ENCODE measurements around the gene CFAP107. TPM values are rescaled to one million over a fixed set of nuclear protein-coding genes. Genes with fewer than 3 reads are reported as not detected.

Gene CFAP107, protein sequence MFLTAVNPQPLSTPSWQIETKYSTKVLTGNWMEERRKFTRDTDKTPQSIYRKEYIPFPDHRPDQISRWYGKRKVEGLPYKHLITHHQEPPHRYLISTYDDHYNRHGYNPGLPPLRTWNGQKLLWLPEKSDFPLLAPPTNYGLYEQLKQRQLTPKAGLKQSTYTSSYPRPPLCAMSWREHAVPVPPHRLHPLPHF
- total RNA-seq (not detected), polyA plus RNA-seq (not detected)
- long read RNA-seq, donor 1, result 0 reads
- long read RNA-seq, donor 2, result 0 reads
- long read RNA-seq, donor 3, result 0 reads

DNA sequence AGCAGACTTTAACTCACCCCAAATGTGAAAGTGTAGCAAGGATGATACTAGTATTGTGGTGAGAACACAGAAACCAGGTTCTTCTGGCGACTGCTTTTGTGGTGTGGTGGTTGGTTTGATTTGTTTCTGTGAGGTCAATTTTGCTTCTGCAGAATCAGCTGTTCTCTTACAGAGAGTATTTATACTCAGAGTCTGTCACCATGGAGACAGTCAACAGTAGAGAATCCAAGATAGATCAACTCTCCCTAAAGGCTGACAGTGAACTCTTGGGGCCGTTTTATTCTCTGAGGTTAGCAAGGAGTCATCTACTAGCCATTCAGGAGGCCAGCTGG lies at the start of gene CFAP107:
Gene CFAP107, plus strand, starts transcription at position 209 of the 332 bp plus-strand sequence. CDS start 231 bp downstream, outside the sequence.
- no peak for TF ChIP-seq POLR2A (IDR thresholded peaks at IDR 0.05)
- TF ChIP-seq, protein P1, sequence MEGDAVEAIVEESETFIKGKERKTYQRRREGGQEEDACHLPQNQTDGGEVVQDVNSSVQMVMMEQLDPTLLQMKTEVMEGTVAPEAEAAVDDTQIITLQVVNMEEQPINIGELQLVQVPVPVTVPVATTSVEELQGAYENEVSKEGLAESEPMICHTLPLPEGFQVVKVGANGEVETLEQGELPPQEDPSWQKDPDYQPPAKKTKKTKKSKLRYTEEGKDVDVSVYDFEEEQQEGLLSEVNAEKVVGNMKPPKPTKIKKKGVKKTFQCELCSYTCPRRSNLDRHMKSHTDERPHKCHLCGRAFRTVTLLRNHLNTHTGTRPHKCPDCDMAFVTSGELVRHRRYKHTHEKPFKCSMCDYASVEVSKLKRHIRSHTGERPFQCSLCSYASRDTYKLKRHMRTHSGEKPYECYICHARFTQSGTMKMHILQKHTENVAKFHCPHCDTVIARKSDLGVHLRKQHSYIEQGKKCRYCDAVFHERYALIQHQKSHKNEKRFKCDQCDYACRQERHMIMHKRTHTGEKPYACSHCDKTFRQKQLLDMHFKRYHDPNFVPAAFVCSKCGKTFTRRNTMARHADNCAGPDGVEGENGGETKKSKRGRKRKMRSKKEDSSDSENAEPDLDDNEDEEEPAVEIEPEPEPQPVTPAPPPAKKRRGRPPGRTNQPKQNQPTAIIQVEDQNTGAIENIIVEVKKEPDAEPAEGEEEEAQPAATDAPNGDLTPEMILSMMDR (IDR thresholded peaks at IDR 0.05), result no peak
- intact Hi-C loops (cut with DNase I), result no loop called here
- Histone ChIP-seq H3K4me1 (no peaks in the 10 kb centered on the region), H3K27me3 (peaks cover 0 to 27% (median 0%) of the 10 kb centered on the region in 9 donors), H3K27ac (no peak within 1 kb of the TSS), H3K4me3 (no peak within 1 kb of the TSS), H3K9me3 (peaks cover 0 to 33% (median 17%) of the 10 kb centered on the region in 12 donors), H3K36me3 (no peaks in the 10 kb centered on the region)
- 41 to 51% (median 45%) methylated on average over 2 of the region's 2 CpGs for WGBS, 4 donors
- DNase-seq, result no peak
- no peak for ATAC-seq

DNA sequence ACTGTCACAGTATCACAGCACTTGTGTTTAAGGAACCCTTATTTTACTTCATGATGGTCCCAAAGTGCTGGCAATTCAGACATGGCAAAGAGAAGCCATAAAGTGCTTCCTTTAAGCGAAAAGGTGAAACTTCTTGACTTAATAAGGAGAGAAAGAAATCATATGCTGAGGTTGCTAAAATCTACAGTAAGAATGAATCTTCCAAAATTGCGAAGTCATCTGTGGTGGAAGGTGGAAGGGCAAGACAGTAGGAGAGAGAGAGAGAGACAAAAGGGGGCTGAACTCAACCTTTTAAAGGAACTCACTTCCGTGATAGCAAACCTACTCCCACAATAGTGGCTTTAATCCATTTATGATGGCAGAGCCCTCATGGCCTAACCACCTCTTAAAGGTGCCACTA lies 49.3 kb upstream of the CFAP107 start:
- no peak for DNase-seq
- Histone ChIP-seq H3K27ac (no peak overlapping the region), H3K9me3 (peaks cover 0 to 7% (median 0%) of the 10 kb centered on the region in 12 donors), H3K36me3 (no peaks in the 10 kb centered on the region), H3K27me3 (no peaks in the 10 kb centered on the region), H3K4me1 (no peaks in the 10 kb centered on the region), H3K4me3 (no peak overlapping the region)
- 82 to 83% (median 82%) methylated on average over 3 of the region's 3 CpGs for WGBS, 4 donors
- intact Hi-C loops (cut with DNase I), result no loop called here
- TF ChIP-seq POLR2A (IDR thresholded peaks at IDR 0.05), result no peak
- TF ChIP-seq, protein P1 (IDR thresholded peaks at IDR 0.05), result no peak
- no peak for ATAC-seq

DNA sequence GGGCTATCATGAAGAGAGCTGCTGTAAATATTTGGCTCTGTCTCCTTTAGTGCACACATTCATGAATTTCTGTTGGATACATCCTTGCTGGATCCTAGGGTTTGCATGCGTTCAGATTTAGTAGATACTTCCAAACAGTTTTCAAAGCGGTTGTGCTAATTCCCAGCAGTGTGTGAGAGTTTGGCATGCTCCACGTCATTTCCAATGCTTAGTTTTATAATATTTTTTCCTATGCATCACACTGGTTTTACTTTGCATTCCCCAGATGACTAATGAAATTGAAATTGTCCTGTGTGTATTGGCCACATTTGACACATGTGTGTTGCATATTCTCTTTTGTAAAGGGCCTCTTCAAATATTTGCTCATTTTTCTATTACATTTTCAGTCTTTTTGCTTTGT lies 48.6 kb upstream of the CFAP107 start:
- Histone ChIP-seq H3K4me3 (no peak overlapping the region), H3K27me3 (no peaks in the 10 kb centered on the region), H3K9me3 (peaks cover 0 to 7% (median 0%) of the 10 kb centered on the region in 12 donors), H3K4me1 (no peaks in the 10 kb centered on the region), H3K36me3 (no peaks in the 10 kb centered on the region), H3K27ac (no peak overlapping the region)
- 83 to 93% (median 86%) methylated on average over 3 of the region's 3 CpGs for WGBS, 4 donors
- ATAC-seq, result no peak
- no peak for DNase-seq
- TF ChIP-seq POLR2A (IDR thresholded peaks at IDR 0.05), result no peak
- TF ChIP-seq, protein P1 (IDR thresholded peaks at IDR 0.05), result no peak
- intact Hi-C loops (cut with DNase I), result no loop called here

DNA sequence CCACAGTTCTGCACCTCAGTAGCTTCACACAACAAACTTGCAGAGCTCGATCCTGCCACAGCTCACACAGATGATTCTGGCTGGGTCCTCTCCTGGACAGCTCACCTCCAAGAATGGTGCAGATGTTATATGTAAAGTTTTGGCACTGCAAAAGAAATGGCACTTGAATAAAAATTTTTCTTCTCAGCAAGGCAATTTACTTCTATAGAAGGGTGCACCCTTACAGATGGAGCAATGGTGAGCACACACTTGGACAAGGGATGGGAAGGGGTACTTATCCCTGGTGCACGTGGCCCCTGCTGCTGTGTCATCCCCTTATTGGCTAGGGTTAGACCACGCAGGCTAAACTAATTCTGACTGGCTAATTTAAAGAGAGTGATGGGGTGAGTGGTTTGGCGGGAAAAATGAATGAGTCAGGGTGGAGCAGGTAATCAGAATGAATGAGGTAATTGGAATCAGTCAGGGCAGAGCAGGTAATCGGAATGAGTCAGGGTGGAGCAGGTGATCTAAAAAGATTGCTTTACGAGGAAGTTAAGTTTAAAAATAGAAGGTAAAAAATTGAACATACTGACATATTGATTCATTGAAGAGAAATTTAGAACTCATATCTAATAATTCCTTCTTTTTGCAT lies 42.1 kb upstream of the CFAP107 start:
- DNase-seq, result no peak
- ATAC-seq, result no peak
- H3K36me3 ChIP-seq, result no peaks in the 10 kb centered on the region
- no peak for TF ChIP-seq POLR2A (IDR thresholded peaks at IDR 0.05)
- TF ChIP-seq, protein P1 (IDR thresholded peaks at IDR 0.05), result no peak
- H3K9me3 ChIP-seq, result peaks cover 0 to 26% (median 12%) of the 10 kb centered on the region in 12 donors
- intact Hi-C loops (cut with DNase I), result no loop called here
- peaks cover 0 to 3% (median 0%) of the 10 kb centered on the region in 12 donors for H3K4me1 ChIP-seq
- H3K4me3 ChIP-seq, result no peak overlapping the region
- WGBS, 4 donors, result 65 to 75% (median 72%) methylated on average over 6 of the region's 6 CpGs
- H3K27ac ChIP-seq, result no peak overlapping the region
- H3K27me3 ChIP-seq, result no peaks in the 10 kb centered on the region
